Adrenal gland (tissue), 12 donors: ENCODE results near the gene PDK4. TPM values are rescaled to one million over a fixed set of nuclear protein-coding genes. Genes with fewer than 3 reads are reported as not detected.

Experiments
- DNase-seq, 7 donors: peaks; one replicate each; pipeline ENCODE4 v3.0.0-alpha.2; 2019 to 2020
- H3K27ac ChIP-seq, 5 donors: fragments of 200-600 bp; sonication (generic) in 4 of 5; 1 replicate in 3 of 5; 2 replicates in 2 of 5; pipeline versions ENCODE4 v1.5.1 to v1.8.0; 2016 to 2020; ENCODE audit warnings: mild to moderate bottlenecking in 1 of 5
- H3K27me3 ChIP-seq: fragments of 200-600 bp; 2 replicates; pipeline ENCODE4 v1.8.0; 2021
- H3K36me3 ChIP-seq, 2 donors: fragments of 200-600 bp; replicated peaks in 1 of 2; 1 replicate in 1 of 2; 2 replicates in 1 of 2; pipeline versions ENCODE4 v1.5.1 to v1.8.0; 2018 to 2022
- H3K4me1 ChIP-seq, 2 donors: fragments of 200-600 bp; replicated peaks in 1 of 2; 1 replicate in 1 of 2; 2 replicates in 1 of 2; pipeline versions ENCODE4 v1.5.1 to v1.8.0; 2018 to 2021
- H3K4me3 ChIP-seq, 4 donors: fragments of 200-600 bp; sonication (generic) in 3 of 4; one replicate each; pipeline ENCODE4 v1.5.1; 2016 to 2018
- H3K9me3 ChIP-seq, 3 donors: fragments of 200-600 bp; sonication (generic) in 1 of 3; replicated peaks in 1 of 3; 1 replicate in 2 of 3; 2 replicates in 1 of 3; pipeline versions ENCODE4 v1.5.1 to v1.8.0; 2016 to 2021
- POLR2A ChIP-seq, 2 donors: fragments of 450-650 bp; IDR thresholded peaks; one replicate each; pipeline ENCODE4 v1.6.1; 2017; ENCODE audit warnings: antibody characterized with exemption in 2 of 2, mild to moderate bottlenecking in 2 of 2, moderate library complexity in 1 of 2
- WGBS, 4 donors: extraction: QIAGEN DNeasy Blood & Tissue Kit in 2 of 4; methylation state at CpG; one replicate each; pipeline versions ENCODE4 v1.1.5 to v1.1.7; 2013 to 2017; 5-methylcytosine and 5-hydroxymethylcytosine counted together
- intact Hi-C, 2 donors: fragments of 100-400 bp; cut with DNase I; formaldehyde crosslinking; loops; one replicate each; pipeline versions ENCODE4 v1.14.1 to v1.15.0; 2022 to 2023
- polyA plus RNA-seq, 3 donors: library from polyadenylated mRNA; stranded (reverse); fragments of 200-250 nt in 2 of 3; fragments of 350-450 nt in 1 of 3; fragmentation: Illumina TruSeq in 1 of 3; extraction: RNeasy Lipid Tissue Mini Kit (QIAGEN cat#74804) in 1 of 3; gene quantifications; one replicate each; pipeline ENCODE4 v1.2.3, GENCODE V29; 2013 to 2014
- total RNA-seq, 9 donors: library from RNA; depleted of rRNA in 4 of 9; stranded (reverse); fragments of >200 nt in 4 of 9; fragments of 120-200 nt in 1 of 9; fragmentation: NEBNext Ultra II Directional in 1 of 9; extraction: Animal tissue kit (Norgen Biotek cat#: 25700) in 1 of 9; gene quantifications; one replicate each; pipeline versions ENCODE4 v1.1.0 to v1.2.4, GENCODE V29; 2013 to 2023
- TF ChIP-seq, protein P1 (sequence below), 6 experiments: fragments of 450-650 bp in 4 of 6; fragments of 200-600 bp in 2 of 6; sonication (generic) in 1 of 6; IDR thresholded peaks; 1 replicate in 5 of 6; 2 replicates in 1 of 6; pipeline versions ENCODE4 v1.5.1 to v1.8.0; 2016 to 2021; ENCODE audit warnings: antibody characterized with exemption in 6 of 6, mild to moderate bottlenecking in 2 of 6, moderate library complexity in 1 of 6
- donor health status: healthy with polysubstance abuse.
- donor health status: Bipolar disorder and iron deficiency.
- donor health status: DM: yes; HTN: yes; CAD: no.
- donor health status: DM: no; HTN: no; CAD: no.
- donor health status: DM: no; HTN: no; CAD: no.
- donor health status: DM: yes; HTN: yes; CAD: no.

The PDK4 gene
- total and polyA plus RNA-seq, 12 donors, result 60.1 to 690 (median 308) TPM

DNA sequence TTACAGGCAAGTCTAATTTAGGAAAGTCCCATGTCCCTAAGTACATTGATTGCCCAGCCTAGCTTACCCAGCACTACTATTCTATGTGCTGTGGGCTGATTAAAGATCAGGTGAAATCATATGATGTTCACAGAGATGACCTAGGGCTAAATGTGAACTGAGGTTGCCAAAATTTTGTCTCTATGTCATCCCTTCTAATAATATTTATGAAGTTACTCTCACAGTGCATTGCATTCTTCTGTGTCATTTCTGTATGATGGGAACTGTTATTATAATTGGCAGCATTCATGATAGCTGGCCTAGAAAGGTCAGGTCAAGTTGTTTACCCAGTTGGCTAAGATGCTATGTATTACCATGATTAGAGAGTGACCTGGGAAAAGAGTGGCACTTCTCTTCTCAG lies 2.8 kb upstream of the PDK4 start:
- H3K27ac ChIP-seq, result peak overlapping the region in 2 of 5 donors; percentile 10 to 26

DNA sequence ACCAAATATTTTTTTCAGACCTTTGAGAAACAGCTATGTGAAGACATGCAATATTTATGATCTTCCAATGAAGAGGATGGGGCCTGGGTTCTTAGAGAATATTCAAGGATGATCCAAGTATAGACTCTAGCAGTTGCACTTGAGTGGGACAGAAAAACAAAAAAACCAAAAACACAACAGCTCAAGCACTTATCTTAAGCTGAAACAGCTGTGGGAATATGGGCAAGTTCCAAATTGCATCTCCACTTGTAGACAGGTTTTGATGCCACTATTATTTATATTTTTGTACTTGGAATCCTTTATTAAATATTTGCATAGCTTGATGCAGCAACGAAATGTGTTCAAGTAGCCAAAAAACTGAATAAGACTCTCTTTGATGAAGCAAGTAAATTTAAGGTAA lies 2.2 kb upstream of the PDK4 start:
- TF ChIP-seq, protein P1, sequence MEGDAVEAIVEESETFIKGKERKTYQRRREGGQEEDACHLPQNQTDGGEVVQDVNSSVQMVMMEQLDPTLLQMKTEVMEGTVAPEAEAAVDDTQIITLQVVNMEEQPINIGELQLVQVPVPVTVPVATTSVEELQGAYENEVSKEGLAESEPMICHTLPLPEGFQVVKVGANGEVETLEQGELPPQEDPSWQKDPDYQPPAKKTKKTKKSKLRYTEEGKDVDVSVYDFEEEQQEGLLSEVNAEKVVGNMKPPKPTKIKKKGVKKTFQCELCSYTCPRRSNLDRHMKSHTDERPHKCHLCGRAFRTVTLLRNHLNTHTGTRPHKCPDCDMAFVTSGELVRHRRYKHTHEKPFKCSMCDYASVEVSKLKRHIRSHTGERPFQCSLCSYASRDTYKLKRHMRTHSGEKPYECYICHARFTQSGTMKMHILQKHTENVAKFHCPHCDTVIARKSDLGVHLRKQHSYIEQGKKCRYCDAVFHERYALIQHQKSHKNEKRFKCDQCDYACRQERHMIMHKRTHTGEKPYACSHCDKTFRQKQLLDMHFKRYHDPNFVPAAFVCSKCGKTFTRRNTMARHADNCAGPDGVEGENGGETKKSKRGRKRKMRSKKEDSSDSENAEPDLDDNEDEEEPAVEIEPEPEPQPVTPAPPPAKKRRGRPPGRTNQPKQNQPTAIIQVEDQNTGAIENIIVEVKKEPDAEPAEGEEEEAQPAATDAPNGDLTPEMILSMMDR (IDR thresholded peaks at IDR 0.05), result no peak
- TF ChIP-seq POLR2A (IDR thresholded peaks at IDR 0.05), result no peak
- Histone ChIP-seq H3K9me3 (no peaks in the 10 kb centered on the region), H3K4me1 (peaks cover 17 to 35% of the 10 kb centered on the region in 2 donors), H3K36me3 (peaks cover under 1 to 10% of the 10 kb centered on the region in 2 donors), H3K27ac (peak overlapping the region in 2 of 5 donors; percentile 10 to 53), H3K27me3 (no peaks in the 10 kb centered on the region), H3K4me3 (no peak overlapping the region)
- no peak for DNase-seq
- intact Hi-C loops, result loop anchor here in 1 of 2 donors (5.0 kb wide), 2 partner anchors 51 to 84 kb away; no protein-coding TSS in a partner anchor
- 49 to 56% (median 55%) methylated on average over 1 of the region's 1 CpG for WGBS, 4 donors

More for the DNA sequence above, 2.8 kb upstream of the PDK4 start:
- no peak for DNase-seq
- TF ChIP-seq POLR2A (IDR thresholded peaks at IDR 0.05), result no peak
- TF ChIP-seq, protein P1 (IDR thresholded peaks at IDR 0.05), result no peak
- Histone ChIP-seq H3K4me1 (peaks cover 18 to 35% of the 10 kb centered on the region in 2 donors), H3K36me3 (peaks cover 0 to 5% of the 10 kb centered on the region in 2 donors), H3K4me3 (no peak overlapping the region), H3K9me3 (no peaks in the 10 kb centered on the region), H3K27me3 (no peaks in the 10 kb centered on the region)
- intact Hi-C loops, result loop anchor here in 1 of 2 donors (5.0 kb wide), 2 partner anchors 52 to 83 kb away; no protein-coding TSS in a partner anchor

GRCh38 chr7:95595746-95596197 lies 544 bp downstream of the PDK4 start:
- Histone ChIP-seq H3K27me3 (no peaks in the 10 kb centered on the region), H3K9me3 (no peaks in the 10 kb centered on the region), H3K27ac (peak overlapping the region; percentile 81 to 99 (median 95)), H3K4me1 (peaks cover 22 to 54% of the 10 kb centered on the region in 2 donors), H3K36me3 (peaks cover 4 to 38% of the 10 kb centered on the region in 2 donors), H3K4me3 (peak overlapping the region; percentile 24 to 88 (median 74))
- peak in 5 of 7 donors; percentile 53 to 73 (median 62) for DNase-seq
- intact Hi-C loops, result loop anchor here in 1 of 2 donors (5.0 kb wide), 2 partner anchors 48 to 87 kb away; no protein-coding TSS in a partner anchor
- TF ChIP-seq, protein P1 (IDR thresholded peaks at IDR 0.05), result no peak
- TF ChIP-seq POLR2A (IDR thresholded peaks at IDR 0.05), result no peak
- 7 to 13% (median 8%) methylated on average over 6 to 8 of the region's 8 CpGs for WGBS, 4 donors

DNA sequence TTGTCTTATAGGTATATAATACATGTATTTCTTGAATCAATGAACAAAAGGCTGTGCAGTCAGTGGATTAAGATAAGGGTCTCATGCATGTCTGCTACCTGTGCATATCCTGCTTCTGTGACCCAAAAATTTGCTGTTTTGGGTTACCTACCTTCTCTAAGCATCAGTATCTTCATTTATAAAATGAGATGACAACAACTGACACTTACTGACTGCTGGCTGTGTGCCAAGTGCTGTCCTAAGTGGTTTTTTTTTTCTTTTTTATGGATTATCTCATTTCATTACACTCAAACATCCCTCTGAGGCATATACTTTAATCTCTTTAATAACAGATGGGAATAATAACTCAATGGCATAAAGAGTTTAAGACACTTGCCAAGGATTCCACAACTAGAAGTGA lies 2.1 kb downstream of the PDK4 start:
- H3K36me3 ChIP-seq, result peaks cover 4 to 54% of the 10 kb centered on the region in 2 donors

More for the DNA sequence above, 2.1 kb downstream of the PDK4 start:
- H3K27ac ChIP-seq, result peak overlapping the region; percentile 81 to 97 (median 94)
- no peaks in the 10 kb centered on the region for H3K9me3 ChIP-seq
- peaks cover 28 to 70% of the 10 kb centered on the region in 2 donors for H3K4me1 ChIP-seq
- DNase-seq, result no peak
- TF ChIP-seq, protein P1 (IDR thresholded peaks at IDR 0.05), result no peak
- TF ChIP-seq POLR2A (IDR thresholded peaks at IDR 0.05), result peak; percentile 17 to 45
- H3K27me3 ChIP-seq, result no peaks in the 10 kb centered on the region
- H3K4me3 ChIP-seq, result peak overlapping the region in 3 of 4 donors; percentile 54 to 88 (median 60)
- intact Hi-C loops, result no loop called here
